Measurements from ENCODE around the gene PLXNA4.

- no peak for TF ChIP-seq CTCF (IDR thresholded peaks at IDR 0.05 in 4 of 5, conservative IDR thresholded peaks at IDR 0.05 in 1 of 5)
- TF ChIP-seq POLR2A (IDR thresholded peaks at IDR 0.05): no peak
Observed at GRCh38 chr7:132387596-132387995, 188.7 kb downstream of the PLXNA4 start.
